Measurements from ENCODE around the gene RAPGEF5. TPM values are rescaled to one million over a fixed set of nuclear protein-coding genes. Genes with fewer than 3 reads are reported as not detected.

Gene RAPGEF5
- total RNA-seq, 2 experiments from 2014 or later = 1.3 to 1.5 TPM

DNA sequence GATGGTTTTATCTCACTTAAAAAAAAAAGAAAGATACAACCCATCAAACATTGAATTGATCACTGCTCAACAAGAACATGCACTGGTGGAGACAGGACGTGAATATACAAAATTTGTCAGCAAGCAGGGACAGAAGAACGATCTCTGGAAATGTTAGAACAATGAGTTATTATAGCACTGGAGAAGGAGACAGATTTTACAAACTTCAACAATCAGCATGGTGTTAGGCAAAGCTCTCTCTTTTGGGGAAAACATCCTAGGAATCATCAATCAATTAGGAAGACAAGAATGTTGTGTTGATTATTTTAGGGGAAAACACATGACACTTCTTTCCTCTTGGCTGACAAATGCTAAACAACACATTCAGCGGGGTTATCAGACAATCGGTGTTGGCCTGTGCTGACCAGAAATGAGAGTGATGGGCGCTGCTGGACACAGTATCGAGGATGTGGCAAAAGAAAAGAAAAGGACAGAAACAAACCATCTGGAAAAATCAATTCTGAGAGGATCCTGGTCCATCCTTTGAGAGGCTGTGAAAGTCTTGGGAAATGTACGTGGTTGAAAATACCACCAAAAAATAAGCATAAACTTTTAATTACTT lies 103.9 kb downstream of the RAPGEF5 start:
- DNase-seq (no peak), ATAC-seq (no peak)
- Mint-ChIP-seq H3K27ac (no peak overlapping the region), H3K4me1 (peaks cover 15% of the 10 kb centered on the region), H3K36me3 (ENCODE audit: low read depth) (no peaks in the 10 kb centered on the region), H3K9me3 (ENCODE audit: low read depth) (no peaks in the 10 kb centered on the region), H3K4me3 (no peak overlapping the region), H3K27me3 (peaks cover 7% of the 10 kb centered on the region)
- CTCF ChIA-PET = no interaction called here
- intact Hi-C loops (cut with DNase I, micrococcal nuclease) = no loop called here
- POLR2A ChIA-PET = no interaction called here

DNA sequence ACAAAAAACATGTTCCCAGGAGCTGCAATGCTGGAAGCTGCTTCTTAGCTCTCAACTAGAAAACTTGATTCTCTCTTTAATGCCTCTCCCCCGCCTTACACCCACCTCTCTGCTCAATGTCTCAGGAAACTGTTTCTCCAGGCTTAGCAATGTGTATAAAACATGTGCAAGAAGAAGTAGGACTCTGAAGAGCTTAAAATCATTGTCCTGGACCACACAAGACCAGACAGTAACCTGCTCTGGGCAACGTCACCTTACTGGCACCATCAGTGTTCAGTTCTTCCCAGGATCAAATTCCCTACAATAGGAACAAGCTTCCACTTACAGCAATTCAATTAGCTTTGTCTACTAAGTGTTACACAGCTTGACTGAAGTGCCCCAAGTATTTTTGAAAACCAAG lies 104.9 kb downstream of the RAPGEF5 start:
- ATAC-seq (no peak), DNase-seq (no peak)
- ChIA-PET CTCF (interaction anchor here (0.8 kb wide), 1 partner anchor 99 kb away, joined by 3 read pairs; no protein-coding TSS in a partner anchor), POLR2A (no interaction called here)
- no peaks in the 10 kb centered on the region for H3K9me3 Mint-ChIP-seq (ENCODE audit: low read depth)
- no peak overlapping the region for H3K4me3 Mint-ChIP-seq
- no peak overlapping the region for H3K27ac Mint-ChIP-seq
- H3K4me1 Mint-ChIP-seq = peaks cover 15% of the 10 kb centered on the region
- H3K36me3 Mint-ChIP-seq (ENCODE audit: low read depth) = no peaks in the 10 kb centered on the region
- H3K27me3 Mint-ChIP-seq = peaks cover 7% of the 10 kb centered on the region
- intact Hi-C loops (cut with DNase I, micrococcal nuclease) = no loop called here

DNA sequence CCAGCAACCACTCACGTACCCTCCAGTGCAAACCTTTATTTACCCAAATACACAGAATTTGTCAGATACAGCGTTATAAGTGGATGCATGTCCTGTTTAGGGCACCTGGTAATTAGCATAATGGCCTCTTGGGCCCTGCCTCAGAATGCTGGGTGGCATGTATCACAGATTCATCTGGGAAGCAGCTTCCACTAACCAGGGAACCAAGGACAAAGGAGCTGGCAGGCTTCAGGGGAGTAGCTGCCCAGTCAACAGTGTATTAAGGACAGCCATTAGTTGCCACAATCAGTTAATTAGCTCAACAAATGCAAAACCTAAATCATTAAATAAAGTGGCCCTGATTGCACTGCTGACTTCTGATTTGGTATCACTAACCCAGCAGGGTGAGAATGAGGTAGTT lies 105.7 kb downstream of the RAPGEF5 start:
- Mint-ChIP-seq H3K4me3 (no peak overlapping the region), H3K27me3 (peaks cover 7% of the 10 kb centered on the region), H3K27ac (no peak overlapping the region), H3K9me3 (ENCODE audit: low read depth) (peaks cover 4% of the 10 kb centered on the region), H3K36me3 (ENCODE audit: low read depth) (no peaks in the 10 kb centered on the region), H3K4me1 (peaks cover 15% of the 10 kb centered on the region)
- CTCF ChIA-PET = interaction anchor here (0.6 kb wide), 1 partner anchor 24 kb away, joined by 3 read pairs; no protein-coding TSS in a partner anchor
- DNase-seq (no peak), ATAC-seq (no peak)
- POLR2A ChIA-PET = no interaction called here
- intact Hi-C loops (cut with DNase I, micrococcal nuclease) = no loop called here

DNA sequence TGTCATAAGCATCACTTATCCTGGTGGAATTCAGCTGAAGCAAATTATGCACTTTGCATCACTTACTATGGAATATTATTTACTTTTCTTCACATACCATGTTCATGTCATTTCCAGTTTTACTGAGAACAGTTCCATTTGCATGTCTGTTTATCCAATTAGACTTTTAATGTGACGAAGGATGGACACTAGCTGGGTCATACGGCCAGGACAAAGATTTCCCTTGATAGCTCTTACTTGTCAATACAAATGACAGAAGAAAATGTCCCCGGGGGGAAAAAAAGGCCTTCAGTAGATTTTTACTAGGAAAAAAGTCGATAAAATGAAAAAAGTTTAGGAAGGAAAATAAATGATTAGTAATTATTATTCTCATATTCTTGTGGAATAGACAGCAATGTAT lies 106.6 kb downstream of the RAPGEF5 start:
- DNase-seq (no peak), ATAC-seq (no peak)
- peaks cover 7% of the 10 kb centered on the region for H3K9me3 Mint-ChIP-seq (ENCODE audit: low read depth)
- intact Hi-C loops (cut with DNase I, micrococcal nuclease) = no loop called here
- peaks cover 7% of the 10 kb centered on the region for H3K27me3 Mint-ChIP-seq
- no peak overlapping the region for H3K27ac Mint-ChIP-seq
- peaks cover 7% of the 10 kb centered on the region for H3K4me1 Mint-ChIP-seq
- H3K36me3 Mint-ChIP-seq (ENCODE audit: low read depth) = no peaks in the 10 kb centered on the region
- POLR2A ChIA-PET = no interaction called here
- no peak overlapping the region for H3K4me3 Mint-ChIP-seq
- CTCF ChIA-PET = interaction anchor here (0.7 to 1.1 kb wide), 2 partner anchors 141 to 450 kb away, joined by 3 to 5 read pairs; no protein-coding TSS in a partner anchor

DNA sequence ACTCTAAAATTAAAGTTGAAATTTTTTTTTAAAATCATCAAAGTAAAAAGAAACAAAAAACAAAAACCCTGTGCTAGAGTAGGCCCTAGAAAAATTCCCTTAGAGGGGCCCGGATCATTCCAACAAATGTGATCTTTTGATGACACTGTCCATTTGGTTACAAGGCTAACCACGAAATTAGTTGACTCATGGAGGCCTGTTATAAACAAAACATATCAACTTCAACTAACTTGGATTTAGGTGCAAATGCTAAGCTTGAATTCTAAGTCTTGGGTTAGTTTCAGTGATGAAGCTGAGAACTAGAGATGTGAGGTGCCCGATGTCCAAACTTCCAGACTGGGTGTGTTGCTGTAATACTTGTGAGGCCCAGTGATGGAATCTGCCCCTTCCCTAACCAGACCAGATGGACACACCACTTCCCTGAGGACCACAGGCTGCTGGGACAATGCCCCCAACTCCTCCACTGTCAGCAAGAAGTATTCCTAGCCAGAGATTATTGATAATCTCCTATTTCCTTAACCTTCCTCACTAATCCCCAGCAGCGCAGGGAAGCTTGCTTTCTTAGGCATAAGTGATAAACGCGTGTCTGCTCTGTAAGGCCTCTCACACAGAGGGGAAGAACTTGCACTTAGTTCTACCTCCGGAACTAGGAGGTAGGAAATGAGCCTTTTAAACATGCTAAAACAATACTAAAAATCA lies 108.7 kb downstream of the RAPGEF5 start:
- ATAC-seq (no peak), DNase-seq (no peak)
- Mint-ChIP-seq H3K27ac (no peak overlapping the region), H3K4me1 (no peaks in the 10 kb centered on the region), H3K9me3 (ENCODE audit: low read depth) (peaks cover 7% of the 10 kb centered on the region), H3K36me3 (ENCODE audit: low read depth) (no peaks in the 10 kb centered on the region), H3K27me3 (peaks cover 5% of the 10 kb centered on the region), H3K4me3 (no peak overlapping the region)
- ChIA-PET POLR2A (no interaction called here), CTCF (no interaction called here)
- intact Hi-C loops (cut with DNase I, micrococcal nuclease) = no loop called here

- ATAC-seq (no peak), DNase-seq (no peak)
- Mint-ChIP-seq H3K36me3 (ENCODE audit: low read depth) (no peaks in the 10 kb centered on the region), H3K4me3 (no peak overlapping the region), H3K9me3 (ENCODE audit: low read depth) (peaks cover 7% of the 10 kb centered on the region), H3K4me1 (no peaks in the 10 kb centered on the region), H3K27me3 (no peaks in the 10 kb centered on the region), H3K27ac (no peak overlapping the region)
- ChIA-PET CTCF (no interaction called here), POLR2A (no interaction called here)
- intact Hi-C loops (cut with DNase I, micrococcal nuclease) = no loop called here
Observed at GRCh38 chr7:22241805-22242390, 115.1 kb downstream of the RAPGEF5 start.

DNA sequence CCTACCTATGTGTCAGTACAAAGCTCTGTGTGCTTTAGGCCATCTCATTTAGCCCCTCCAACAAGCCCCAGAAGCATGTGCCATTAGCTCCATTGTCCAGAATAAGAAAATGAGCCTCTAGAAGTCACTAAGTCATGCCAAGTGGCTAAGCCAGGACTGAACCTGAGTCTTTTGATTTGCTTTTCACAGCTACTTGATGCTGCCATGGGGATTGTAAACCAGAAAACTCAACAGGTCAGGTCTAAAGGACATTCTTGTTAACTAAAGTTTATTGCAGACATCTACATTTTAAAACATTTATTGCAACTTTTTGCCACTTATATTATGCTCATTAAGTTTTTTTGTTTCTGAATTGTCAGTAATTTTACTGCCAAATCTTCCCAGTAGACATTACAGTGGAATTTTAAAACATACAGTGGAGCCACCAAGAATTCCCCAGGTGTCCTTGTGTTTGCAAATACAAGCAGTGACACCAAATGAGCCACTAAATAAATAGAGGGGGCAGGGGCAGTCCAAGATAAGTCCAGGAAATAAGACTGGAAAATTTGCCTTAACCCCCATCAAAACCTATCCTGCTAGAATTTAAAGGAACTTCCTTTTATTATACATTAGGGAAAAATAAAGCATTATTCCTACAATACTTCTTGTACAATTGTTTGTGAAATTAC lies 115.9 kb downstream of the RAPGEF5 start:
- no peak for ATAC-seq
- Mint-ChIP-seq H3K4me1 (no peaks in the 10 kb centered on the region), H3K4me3 (no peak overlapping the region), H3K27ac (no peak overlapping the region), H3K9me3 (ENCODE audit: low read depth) (peaks cover 3% of the 10 kb centered on the region), H3K27me3 (no peaks in the 10 kb centered on the region), H3K36me3 (ENCODE audit: low read depth) (no peaks in the 10 kb centered on the region)
- intact Hi-C loops (cut with DNase I, micrococcal nuclease) = no loop called here
- ChIA-PET CTCF (no interaction called here), POLR2A (no interaction called here)
- no peak for DNase-seq

- DNase-seq (no peak), ATAC-seq (no peak)
- Mint-ChIP-seq H3K36me3 (ENCODE audit: low read depth) (no peaks in the 10 kb centered on the region), H3K27ac (no peak overlapping the region), H3K27me3 (no peaks in the 10 kb centered on the region), H3K4me3 (no peak overlapping the region), H3K9me3 (ENCODE audit: low read depth) (no peaks in the 10 kb centered on the region), H3K4me1 (no peaks in the 10 kb centered on the region)
- CTCF ChIA-PET = no interaction called here
- POLR2A ChIA-PET = no interaction called here
- intact Hi-C loops (cut with DNase I, micrococcal nuclease) = loop anchor here in 1 of 2 experiments (10.0 kb wide), 1 partner anchor 56 kb away; no protein-coding TSS in a partner anchor
Observed at GRCh38 chr7:22238354-22239311, 118.3 kb downstream of the RAPGEF5 start.

GRCh38 chr7:22235134-22235533 lies 121.8 kb downstream of the RAPGEF5 start:
- no peaks in the 10 kb centered on the region for H3K9me3 Mint-ChIP-seq (ENCODE audit: low read depth)

DNA sequence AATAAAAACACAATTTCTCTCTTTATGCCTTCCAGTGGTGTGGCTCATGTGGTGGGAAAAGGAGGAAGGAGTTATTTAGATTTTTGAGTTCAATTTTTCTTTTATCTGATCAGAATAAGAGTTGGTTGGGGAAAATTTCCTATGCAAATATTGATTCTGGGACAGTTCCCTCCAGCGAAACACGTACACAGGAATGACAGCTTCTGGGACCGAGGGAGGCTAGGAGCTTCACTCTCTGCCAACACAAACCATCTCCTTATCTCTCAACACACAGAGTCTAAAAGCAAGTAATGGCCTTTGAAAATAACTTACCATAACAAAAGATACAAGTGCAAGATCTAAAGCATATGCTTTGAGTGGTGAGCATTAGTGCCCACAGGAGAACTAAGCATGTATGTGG lies 122.7 kb downstream of the RAPGEF5 start:
- no peak overlapping the region for H3K4me3 Mint-ChIP-seq
- no peak for ATAC-seq
- ChIA-PET CTCF (no interaction called here), POLR2A (no interaction called here)
- no peak overlapping the region for H3K27ac Mint-ChIP-seq
- H3K27me3 Mint-ChIP-seq = no peaks in the 10 kb centered on the region
- no peaks in the 10 kb centered on the region for H3K36me3 Mint-ChIP-seq (ENCODE audit: low read depth)
- no peak for DNase-seq
- intact Hi-C loops (cut with DNase I, micrococcal nuclease) = loop anchor here in 1 of 2 experiments (10.0 kb wide), 1 partner anchor 61 kb away; no protein-coding TSS in a partner anchor
- H3K9me3 Mint-ChIP-seq (ENCODE audit: low read depth) = no peaks in the 10 kb centered on the region
- H3K4me1 Mint-ChIP-seq = no peaks in the 10 kb centered on the region

More at GRCh38 chr7:22235134-22235533, 121.8 kb downstream of the RAPGEF5 start:
- no peak for DNase-seq
- CTCF ChIA-PET = no interaction called here
- intact Hi-C loops (cut with DNase I, micrococcal nuclease) = loop anchor here in 1 of 2 experiments (10.0 kb wide), 1 partner anchor 60 kb away; no protein-coding TSS in a partner anchor
- H3K4me3 Mint-ChIP-seq = no peak overlapping the region
- no peak overlapping the region for H3K27ac Mint-ChIP-seq
- no peaks in the 10 kb centered on the region for H3K4me1 Mint-ChIP-seq
- ATAC-seq = no peak
- POLR2A ChIA-PET = no interaction called here
- H3K27me3 Mint-ChIP-seq = no peaks in the 10 kb centered on the region
- no peaks in the 10 kb centered on the region for H3K36me3 Mint-ChIP-seq (ENCODE audit: low read depth)

- no peaks in the 10 kb centered on the region for H3K27me3 Mint-ChIP-seq
- H3K36me3 Mint-ChIP-seq (ENCODE audit: low read depth) = no peaks in the 10 kb centered on the region
- CTCF ChIA-PET = no interaction called here
- H3K9me3 Mint-ChIP-seq (ENCODE audit: low read depth) = no peaks in the 10 kb centered on the region
- no peak overlapping the region for H3K4me3 Mint-ChIP-seq
- POLR2A ChIA-PET = no interaction called here
- ATAC-seq (no peak), DNase-seq (no peak)
- H3K27ac Mint-ChIP-seq = no peak overlapping the region
- intact Hi-C loops (cut with DNase I, micrococcal nuclease) = loop anchor here in 1 of 2 experiments (10.0 kb wide), 1 partner anchor 63 kb away; no protein-coding TSS in a partner anchor
- no peaks in the 10 kb centered on the region for H3K4me1 Mint-ChIP-seq
Observed at GRCh38 chr7:22231806-22232205, 125.1 kb downstream of the RAPGEF5 start.

Measured in activated CD4-positive, alpha-beta T cell treated with anti-CD3 and anti-CD28 coated beads for 36 hours (primary cell).